ENCODE measurements around the gene SPTBN1.

GRCh38 chr2:54539683-54540082 is 83.6 kb downstream of the SPTBN1 start:
- no peak for TF ChIP-seq PATZ1 (CRISPR knock-in tag; IDR thresholded peaks at IDR 0.05; ENCODE audit: borderline replicate concordance)
- TF ChIP-seq CSDC2 (CRISPR knock-in tag; IDR thresholded peaks at IDR 0.05): no peak
- TF ChIP-seq CREB5 (CRISPR knock-in tag; IDR thresholded peaks at IDR 0.05; ENCODE audit: low read depth): no peak
- TF ChIP-seq OSR1 (CRISPR knock-in tag; IDR thresholded peaks at IDR 0.05): no peak
- no peak for TF ChIP-seq CSRNP3 (CRISPR knock-in tag; IDR thresholded peaks at IDR 0.05)
- no peak for TF ChIP-seq TSHZ2 (CRISPR knock-in tag; IDR thresholded peaks at IDR 0.05)
- no peak for TF ChIP-seq RARB (CRISPR knock-in tag; IDR thresholded peaks at IDR 0.05)
